GM08714 (cell line): ENCODE measurements around the gene RYR1.

ENCODE experiments used
- H3K4me3 ChIP-seq: fragments of 200-500 bp; sonication (Bioruptor generic); 2 replicates; pipeline ENCODE4 v1.5.1; 2014; ENCODE audit warnings: mild to moderate bottlenecking, low read length, inconsistent platforms
- ZNF274 ChIP-seq: IDR thresholded peaks from 2 replicates; pipeline ENCODE4 v1.6.1; 2012; ENCODE audit warnings: mild to moderate bottlenecking, low read depth, low read length

RYR1 gene

GRCh38 chr19:38632476-38633213 lies 199.2 kb downstream of the RYR1 start:
- no peak overlapping the region for H3K4me3 ChIP-seq
- TF ChIP-seq ZNF274 = no peak

GRCh38 chr19:38634757-38635482 lies 201.4 kb downstream of the RYR1 start:
- H3K4me3 ChIP-seq = no peak overlapping the region
- no peak for TF ChIP-seq ZNF274

GRCh38 chr19:38635483-38636399 lies 202.2 kb downstream of the RYR1 start:
- H3K4me3 ChIP-seq = no peak overlapping the region
- no peak for TF ChIP-seq ZNF274
